HG03025 (cell line): ENCODE results near the gene THSD7A.

Experiments
- ATAC-seq: cut with Tn5 transposase; IDR thresholded peaks from one replicate; pipeline ENCODE4 v1.9.1; 2021; ENCODE audit warnings: mild to moderate bottlenecking, moderate library complexity; ENCODE audit not compliant: unreplicated experiment, low FRiP score

Gene THSD7A

GRCh38 chr7:11811709-11812108 lies 20.3 kb downstream of the THSD7A start:
- no peak for ATAC-seq

DNA sequence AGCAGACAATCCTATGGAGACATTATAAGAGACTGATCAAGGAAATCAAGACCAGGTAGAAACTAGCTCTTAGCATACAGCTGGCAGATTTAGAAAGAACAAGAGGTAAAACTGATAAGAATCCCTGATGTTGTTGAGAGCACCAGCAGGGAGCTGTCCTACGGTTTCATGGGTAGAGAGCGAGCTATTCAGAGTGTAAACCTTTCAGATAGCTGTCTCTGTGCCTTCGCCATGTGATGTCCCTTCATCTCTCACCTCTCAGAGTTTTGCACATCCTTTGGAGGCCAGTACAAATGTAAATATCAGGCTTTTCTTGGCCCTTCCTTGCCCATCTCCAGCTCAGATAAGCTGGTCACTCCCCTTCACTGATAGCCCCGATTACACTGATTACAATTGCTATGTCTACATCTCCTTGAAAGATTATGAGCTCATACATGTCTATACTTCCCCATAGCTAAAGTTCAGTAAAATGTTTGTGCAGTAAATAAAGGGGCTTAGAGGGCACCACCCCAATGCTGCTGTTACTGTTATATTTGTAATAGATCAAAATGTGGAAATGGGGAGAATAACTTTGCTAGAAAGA lies 21.9 kb downstream of the THSD7A start:
- ATAC-seq, result no peak

DNA sequence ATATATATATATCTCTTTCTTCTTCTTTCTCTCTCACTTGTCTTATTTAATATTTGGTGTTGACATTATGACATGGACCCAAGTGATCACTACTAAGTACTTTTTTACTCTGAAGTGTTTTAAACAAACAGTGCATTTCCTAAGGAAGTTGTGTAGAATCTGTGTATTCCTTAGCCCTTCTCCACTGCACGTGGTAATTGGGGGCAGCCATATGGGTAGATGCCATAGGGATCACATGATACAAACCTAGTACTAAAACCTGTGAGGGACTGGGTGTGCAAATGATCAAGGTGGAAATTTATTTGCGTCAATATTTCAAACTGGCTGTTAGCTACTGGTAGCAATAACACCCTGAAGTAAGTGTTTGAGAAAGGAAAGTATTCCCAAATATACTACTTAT lies 25.0 kb downstream of the THSD7A start:
- no peak for ATAC-seq

DNA sequence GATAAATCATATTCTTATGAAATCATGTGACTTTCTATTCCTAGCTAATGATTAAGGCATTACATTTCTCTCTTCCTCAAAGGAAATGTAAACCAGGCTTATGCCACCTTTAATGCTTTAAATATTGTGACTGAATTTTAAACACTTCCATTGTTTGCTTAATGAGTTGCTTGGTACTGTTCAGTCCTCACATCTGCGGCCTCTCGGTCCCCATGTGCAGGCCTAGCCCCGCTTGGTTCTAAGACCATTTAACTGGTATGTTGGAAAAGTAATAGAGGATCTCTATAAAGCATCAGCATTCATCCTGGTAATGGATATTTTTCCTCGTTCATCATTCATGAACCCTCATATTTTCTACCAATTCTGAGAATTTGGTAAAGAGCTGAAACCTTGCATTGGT lies 27.4 kb downstream of the THSD7A start:
- no peak for ATAC-seq

GRCh38 chr7:11795231-11795630 lies 36.8 kb downstream of the THSD7A start:
- ATAC-seq, result no peak

DNA sequence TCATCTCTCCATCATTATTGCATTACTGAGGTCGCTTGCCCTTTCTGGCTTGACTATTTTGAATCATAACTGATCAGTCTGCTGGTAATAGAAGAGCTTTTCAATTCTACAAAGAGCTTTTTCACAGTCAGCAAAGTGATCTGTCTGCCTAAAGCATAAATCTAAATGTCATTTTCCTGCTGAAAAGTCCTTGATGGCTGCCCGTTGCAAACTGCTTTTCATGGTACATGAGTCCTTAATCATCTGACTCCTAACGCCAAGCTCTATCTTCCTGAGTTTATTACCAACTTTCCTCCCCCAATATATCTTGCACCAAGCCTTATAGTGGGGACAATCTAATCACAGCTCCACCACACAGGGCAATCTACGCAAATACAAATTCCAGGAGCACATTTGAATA lies 39.8 kb downstream of the THSD7A start:
- ATAC-seq, result no peak

DNA sequence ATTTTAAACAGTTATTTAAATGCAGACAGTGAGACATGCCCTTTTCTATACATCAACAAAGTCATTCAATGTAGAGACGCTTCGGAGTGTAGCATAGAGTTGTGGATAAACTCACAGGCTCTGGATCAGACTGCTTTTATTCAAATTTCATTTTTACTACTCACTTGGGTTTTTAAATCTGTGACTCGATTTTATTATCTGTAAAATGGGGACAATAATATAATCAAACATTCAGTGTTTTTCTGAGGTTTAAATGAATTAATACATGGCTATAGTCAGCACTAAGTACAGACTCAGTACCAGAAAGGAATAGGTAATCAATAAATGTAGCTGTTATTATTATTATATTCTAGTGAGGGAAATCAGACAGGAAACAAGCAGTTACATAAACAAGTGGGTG lies 43.4 kb downstream of the THSD7A start:
- ATAC-seq, result no peak

DNA sequence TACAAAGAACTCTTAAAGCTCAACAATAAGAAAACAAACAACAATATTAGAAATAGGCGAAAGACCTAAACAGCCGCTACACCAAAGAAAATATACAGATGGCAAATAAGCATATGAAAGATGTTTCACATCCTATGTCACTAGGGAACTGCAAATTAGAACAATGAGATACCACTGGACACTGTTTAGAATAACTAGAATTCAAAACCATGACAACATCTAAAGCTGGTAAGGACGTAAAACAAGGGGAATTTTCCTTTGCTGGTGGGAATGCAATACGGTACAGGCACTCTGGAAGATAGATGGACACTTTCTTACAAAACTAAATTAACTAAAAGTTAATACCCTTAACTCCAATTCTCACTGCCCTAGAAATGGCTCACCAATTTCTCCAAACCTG lies 44.5 kb downstream of the THSD7A start:
- ATAC-seq, result no peak

- ATAC-seq, result no peak
Observed at GRCh38 chr7:11786186-11786585, 45.8 kb downstream of the THSD7A start.

DNA sequence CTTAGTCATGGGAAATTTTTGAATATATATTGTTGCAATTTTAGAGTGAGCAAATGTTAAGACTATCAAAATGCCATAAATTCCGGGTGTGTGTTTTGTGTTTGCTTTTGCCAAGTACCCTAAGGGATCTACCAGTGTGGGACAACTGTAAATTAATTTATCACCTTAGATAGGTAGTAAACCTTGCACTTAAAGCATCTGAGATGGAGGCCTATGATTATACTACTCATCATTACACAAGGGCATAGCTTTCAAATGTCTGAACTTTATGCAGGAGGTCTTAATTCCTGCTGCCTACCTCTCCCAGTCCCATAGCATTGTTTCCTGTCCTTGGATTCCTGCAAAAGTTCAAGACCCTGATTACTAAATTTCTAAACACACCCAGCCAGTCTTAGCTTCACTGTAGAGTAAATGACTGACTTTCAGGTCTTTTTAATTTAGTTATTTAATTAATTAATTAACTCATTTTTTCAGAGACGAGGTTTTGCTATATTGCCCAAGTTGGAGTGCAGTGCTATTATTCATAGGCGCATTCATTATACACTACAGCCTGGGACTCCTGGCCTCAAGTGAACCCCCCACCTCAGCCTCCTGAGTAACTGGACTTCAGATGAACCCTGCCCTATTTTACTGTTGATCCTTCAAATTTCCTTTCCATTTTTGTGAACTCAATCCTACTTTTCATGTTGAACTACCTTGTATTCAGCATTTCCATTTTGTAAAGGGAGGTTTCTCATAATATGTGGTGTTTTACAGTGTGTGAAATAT lies 47.0 kb downstream of the THSD7A start:
- ATAC-seq, result no peak

- no peak for ATAC-seq
Observed at GRCh38 chr7:11779864-11780674, 51.9 kb downstream of the THSD7A start.

- no peak for ATAC-seq
Observed at GRCh38 chr7:11776039-11776438, 56.0 kb downstream of the THSD7A start.

- no peak for ATAC-seq
Observed at GRCh38 chr7:11775401-11775800, 56.6 kb downstream of the THSD7A start.

DNA sequence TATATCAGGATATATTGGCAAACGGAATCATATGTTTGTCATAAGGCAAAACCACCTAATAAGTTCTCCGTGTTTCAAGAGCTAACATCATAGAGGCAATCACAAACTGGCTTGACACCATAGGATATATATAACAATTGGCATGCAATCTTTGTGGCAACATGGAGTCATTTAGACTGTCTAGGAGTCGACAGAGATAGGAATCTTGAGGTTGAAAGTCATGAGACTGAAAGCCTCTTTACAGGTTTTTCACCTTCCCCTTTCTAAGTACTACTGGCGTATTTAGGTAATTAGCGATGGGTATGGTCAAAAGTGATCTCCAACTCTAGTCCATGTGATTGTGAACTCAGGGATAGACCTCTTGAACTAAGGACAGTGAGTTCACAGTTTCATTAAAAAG lies 63.7 kb downstream of the THSD7A start:
- no peak for ATAC-seq

DNA sequence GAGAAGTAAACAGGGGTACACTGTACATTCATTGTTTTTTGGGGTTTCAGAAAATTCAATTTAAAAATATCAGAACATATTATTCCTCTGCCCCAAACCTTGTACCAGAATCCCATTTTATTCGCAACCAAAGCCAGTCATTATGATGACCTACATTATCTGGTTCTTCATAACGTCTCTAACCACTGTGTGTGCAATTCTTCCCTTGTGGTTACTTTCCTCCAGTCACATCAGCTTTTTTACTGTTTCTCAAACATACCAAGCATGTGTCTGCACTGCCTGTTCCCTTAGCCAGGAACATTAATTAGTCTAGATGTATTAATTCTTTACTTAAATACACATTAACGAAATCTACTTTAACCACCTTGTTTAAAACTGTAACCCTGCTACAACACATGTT lies 64.8 kb downstream of the THSD7A start:
- ATAC-seq, result no peak

- no peak for ATAC-seq
Observed at GRCh38 chr7:11760372-11760771, 71.6 kb downstream of the THSD7A start.

DNA sequence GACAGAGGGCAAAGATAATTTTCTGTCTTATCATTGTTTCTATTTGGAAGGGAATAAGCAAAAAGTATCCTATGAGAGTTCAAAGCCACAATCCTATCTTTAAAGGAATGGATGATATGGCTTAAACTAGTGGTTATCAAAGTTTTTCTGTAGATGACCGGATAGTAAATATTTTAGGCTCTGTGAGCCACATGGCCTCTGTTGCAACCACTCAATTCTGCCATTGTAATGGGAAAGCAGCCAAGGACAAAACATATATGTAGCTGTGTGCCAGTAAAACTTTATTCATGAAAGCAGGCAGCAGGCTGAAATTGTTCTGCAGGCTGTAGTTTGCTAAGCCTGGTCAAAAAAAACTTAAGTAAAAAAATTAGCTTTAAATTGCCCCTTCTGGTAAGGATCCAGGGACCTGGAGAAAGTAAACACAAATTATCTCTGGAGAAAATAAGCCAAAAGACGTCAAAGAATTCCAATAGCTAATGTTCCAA lies 73.3 kb downstream of the THSD7A start:
- no peak for ATAC-seq

DNA sequence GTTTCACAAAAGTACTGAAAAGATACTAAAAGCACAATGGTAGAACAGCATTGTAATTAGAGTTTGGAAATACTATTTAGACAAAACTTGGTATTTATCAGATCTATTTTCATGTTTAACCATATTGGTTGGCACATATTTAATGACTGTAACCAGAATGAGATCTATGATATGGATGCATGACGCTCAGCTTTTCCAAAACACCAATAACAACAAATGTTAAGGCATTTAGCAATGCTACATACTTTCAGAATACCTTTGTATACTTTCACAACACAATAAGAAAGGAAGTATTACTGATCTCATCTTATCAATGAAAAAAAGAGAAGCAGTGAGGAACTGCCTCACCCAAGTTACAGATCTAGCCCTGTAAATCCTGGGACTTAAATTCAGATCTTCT lies 74.8 kb downstream of the THSD7A start:
- no peak for ATAC-seq

DNA sequence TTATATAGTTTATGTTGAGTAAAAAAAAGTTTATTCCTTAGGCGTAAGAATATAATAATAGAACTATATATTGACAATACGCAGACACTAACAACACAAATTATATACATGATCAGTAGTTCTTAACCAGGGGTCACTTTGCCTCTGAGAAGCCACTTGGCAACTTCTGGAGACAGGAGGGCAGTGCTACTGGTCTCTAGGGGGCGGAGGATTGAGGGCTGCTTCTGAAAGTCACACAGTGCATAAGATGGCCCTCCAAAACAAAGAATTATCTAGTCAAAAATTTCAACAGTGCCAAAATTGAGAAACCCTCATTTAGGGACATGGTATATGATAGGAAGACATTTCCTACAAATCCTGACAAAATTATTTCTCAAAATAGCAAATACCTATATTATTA lies 77.1 kb downstream of the THSD7A start:
- no peak for ATAC-seq

- ATAC-seq, result no peak
Observed at GRCh38 chr7:11754123-11754522, 77.9 kb downstream of the THSD7A start.

DNA sequence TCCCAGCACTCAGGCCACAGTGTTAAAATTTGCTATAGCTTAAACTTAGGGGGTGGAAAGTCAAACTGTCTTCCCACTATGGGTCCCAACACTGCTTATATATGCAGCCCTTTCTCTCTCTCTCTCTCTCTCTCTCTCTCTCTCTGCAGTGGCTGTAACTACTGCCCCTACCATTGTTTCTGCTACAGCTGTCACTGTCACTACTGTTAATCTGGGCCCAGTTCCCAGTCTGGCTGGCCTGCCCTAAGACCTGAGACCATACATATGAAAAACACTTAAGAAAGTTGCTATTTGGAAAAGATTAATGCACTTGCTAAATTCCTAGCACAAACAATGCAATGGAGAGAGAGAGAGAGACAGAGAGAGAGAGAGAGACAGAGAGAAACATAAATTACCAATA lies 78.6 kb downstream of the THSD7A start:
- no peak for ATAC-seq
